Kidney epithelial cell (primary cell): Measurements from ENCODE around the gene TMEM9. TPM values are rescaled to one million over a fixed set of nuclear protein-coding genes. Genes with fewer than 3 reads are reported as not detected.

Source experiments
- DNase-seq: peaks from one replicate; pipeline ENCODE4 v3.0.0-alpha.2; 2010; ENCODE audit warnings: low read depth
- H3K27me3 ChIP-seq: 2 replicates; pipeline ENCODE4 v1.6.0; 2011; ENCODE audit warnings: low read length; ENCODE audit not compliant: control insufficient read depth, insufficient read depth
- H3K36me3 ChIP-seq: 2 replicates; pipeline ENCODE4 v1.5.1; 2011; ENCODE audit warnings: low read length; ENCODE audit not compliant: control insufficient read depth, insufficient read depth
- H3K4me3 ChIP-seq: 2 replicates; pipeline ENCODE4 v1.5.1; 2011; ENCODE audit warnings: low read depth, mild to moderate bottlenecking, control low read depth, low read length
- CTCF ChIP-seq: IDR thresholded peaks from 2 replicates; pipeline ENCODE4 v1.5.1; 2011; ENCODE audit warnings: mild to moderate bottlenecking, moderate library complexity, low read length, control low read depth, inconsistent platforms; ENCODE audit not compliant: insufficient read depth, poor library complexity, severe bottlenecking
- total RNA-seq: library from RNA; depleted of rRNA; stranded (reverse); fragments of >200 nt; gene quantifications from 2 replicates; pipeline ENCODE4 v1.2.3, GENCODE V29; 2015

The TMEM9 gene
- total RNA-seq, 1 donor from 2014 or later, result 103 TPM

DNA sequence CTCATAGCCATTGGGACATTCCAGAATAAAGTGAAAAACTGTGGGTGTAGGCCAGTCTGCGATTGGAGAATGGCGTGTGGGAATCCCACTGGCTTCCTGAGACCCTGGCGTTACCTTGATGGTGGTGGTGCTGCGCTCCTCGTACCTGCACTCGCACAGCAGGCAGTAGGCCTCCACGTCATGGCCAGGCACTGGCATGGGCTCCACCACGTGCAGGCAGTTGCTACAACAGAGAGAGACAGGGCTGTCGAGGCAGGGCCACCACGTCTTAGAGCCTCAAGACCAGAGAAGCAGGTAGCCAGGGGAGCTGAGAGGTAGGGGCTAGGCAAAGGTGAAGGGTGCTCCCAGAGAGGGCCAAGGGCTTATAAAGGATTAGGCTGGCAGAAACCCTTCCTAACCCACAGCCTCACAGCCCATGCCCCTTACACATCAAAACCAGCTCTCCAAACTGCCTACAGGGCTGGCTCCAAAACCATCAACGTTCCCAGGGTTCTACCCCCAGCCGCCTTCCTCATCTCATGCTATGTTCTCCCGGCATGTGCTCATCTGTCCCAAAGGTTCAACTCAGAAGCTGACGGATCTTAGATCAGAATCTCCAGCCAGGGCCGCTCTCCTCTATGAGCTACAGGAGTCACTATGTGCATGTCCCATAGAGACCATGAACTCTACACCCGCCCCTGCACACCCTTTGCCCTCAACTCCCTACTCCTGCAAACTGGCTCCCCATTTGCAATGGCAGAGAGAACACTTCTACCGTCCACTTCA is 7.5 kb downstream of the TMEM9 start:
- H3K4me3 ChIP-seq, result no peak overlapping the region
- H3K27me3 ChIP-seq, result no peaks in the 10 kb centered on the region
- no peak for TF ChIP-seq CTCF
- peaks cover 6% of the 10 kb centered on the region for H3K36me3 ChIP-seq
- DNase-seq, result no peak

- no peak for TF ChIP-seq CTCF
- no peak overlapping the region for H3K4me3 ChIP-seq
- no peak for DNase-seq
- H3K36me3 ChIP-seq, result peaks cover 6% of the 10 kb centered on the region
- no peaks in the 10 kb centered on the region for H3K27me3 ChIP-seq
Measured at GRCh38 chr1:201145816-201146215, 8.5 kb downstream of the TMEM9 start.

DNA sequence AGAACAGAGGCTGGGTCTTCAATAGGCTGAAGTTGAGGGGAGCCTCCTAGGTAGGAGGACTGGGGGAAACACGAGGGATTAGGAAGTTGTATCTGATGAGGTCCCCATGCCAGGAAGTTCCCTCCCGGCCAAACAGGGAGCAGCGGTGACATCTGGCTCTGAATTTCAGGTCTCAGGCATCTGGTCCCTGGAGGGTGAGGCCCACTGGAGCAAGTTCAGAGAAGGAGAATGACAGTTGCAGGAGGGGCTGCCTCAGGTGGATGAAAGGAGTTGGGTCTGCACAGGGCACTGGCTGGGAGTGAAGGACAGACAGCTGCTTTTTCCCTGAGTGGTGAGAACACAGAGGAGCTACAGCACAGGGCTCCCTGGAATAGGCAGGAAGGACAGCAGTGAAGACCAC is 9.1 kb downstream of the TMEM9 start:
- no peak for DNase-seq
- Histone ChIP-seq H3K36me3 (peaks cover 6% of the 10 kb centered on the region), H3K4me3 (no peak overlapping the region), H3K27me3 (no peaks in the 10 kb centered on the region)
- TF ChIP-seq CTCF, result no peak

GRCh38 chr1:201144701-201145100 is 9.6 kb downstream of the TMEM9 start:
- no peak for DNase-seq
- no peak for TF ChIP-seq CTCF
- Histone ChIP-seq H3K27me3 (no peaks in the 10 kb centered on the region), H3K36me3 (peaks cover 6% of the 10 kb centered on the region), H3K4me3 (no peak overlapping the region)

DNA sequence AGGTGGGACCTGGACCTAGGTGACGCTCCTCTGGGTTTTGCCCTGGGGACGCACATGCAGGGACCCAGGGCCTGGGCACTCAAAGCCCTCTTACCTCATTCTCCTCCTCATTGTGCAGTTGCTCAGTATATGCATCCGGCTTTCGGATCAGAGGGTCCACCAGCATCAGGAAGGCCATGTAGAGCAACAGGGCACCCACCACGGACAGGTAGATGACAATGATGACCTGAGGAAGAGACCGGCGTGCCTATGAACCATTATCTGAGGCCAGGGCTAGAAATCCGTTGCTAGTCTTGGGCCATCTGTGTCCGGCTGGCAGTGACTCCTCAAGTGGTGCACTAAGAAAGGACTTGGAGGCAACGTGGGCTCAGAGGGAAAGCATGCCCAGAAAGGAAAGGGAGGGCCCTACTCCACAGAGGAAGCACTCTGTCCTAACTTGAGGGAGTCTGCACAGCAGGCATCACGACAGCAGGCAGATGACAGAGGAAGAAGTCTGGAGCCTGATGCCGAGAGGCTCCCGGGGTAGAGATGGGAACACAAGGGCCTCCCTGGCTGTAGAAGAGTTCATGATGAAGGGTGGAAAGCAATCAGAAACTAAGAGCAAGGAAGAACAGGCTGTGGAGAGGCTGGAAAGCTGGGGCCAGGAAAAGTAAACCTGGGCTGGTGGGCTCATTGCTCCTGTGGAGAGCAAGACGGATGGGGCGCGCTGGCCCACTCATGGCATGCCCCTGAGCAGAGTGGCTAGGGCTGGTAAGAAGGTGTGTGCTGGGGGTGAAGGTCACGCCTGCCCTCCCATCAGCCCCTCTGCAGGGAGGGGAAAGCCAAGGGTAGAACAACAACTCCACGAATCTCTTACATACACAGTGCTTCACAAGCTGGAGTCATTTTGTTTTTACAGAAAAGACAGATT is 10.3 kb downstream of the TMEM9 start:
- Histone ChIP-seq H3K36me3 (peaks cover 6% of the 10 kb centered on the region), H3K27me3 (no peaks in the 10 kb centered on the region), H3K4me3 (no peak overlapping the region)
- no peak for TF ChIP-seq CTCF
- no peak for DNase-seq
